IMR-90 (cell line): ENCODE results near the gene CHCHD2. TPM values are rescaled to one million over a fixed set of nuclear protein-coding genes. Genes with fewer than 3 reads are reported as not detected.

Experiments used
- ATAC-seq: fragments of 200-7000 bp; cut with Tn5 transposase; 2 replicates; pipeline ENCODE4 v1.9.1; 2020; ENCODE audit warnings: low read depth, mild to moderate bottlenecking, moderate library complexity
- BruUV-seq: library from RNA; stranded (reverse); fragments of 400-500 nt; replicated peaks from 2 replicates; lab custom pipeline; 2021; lab: Mats Ljungman, UMichigan
- CTCF ChIA-PET: fragments of 300-600 bp; formaldehyde crosslinking; extraction: SDS; loops from one replicate; lab custom pipeline; 2021; ENCODE audit warnings: antibody characterized with exemption; lab: Yijun Ruan, JAX
- POLR2A ChIA-PET: fragments of 300-600 bp; sonication (Branson Sonifier 250); formaldehyde crosslinking; loops from one replicate; lab custom pipeline; 2022; ENCODE audit warnings: antibody characterized with exemption; ENCODE audit not compliant: unreplicated experiment; lab: Charles Lee
- DNase-seq: peaks from one replicate; pipeline ENCODE4 v3.0.0; 2013
- H2AFZ ChIP-seq: replicated peaks from 2 replicates; pipeline ENCODE3; 2013; ENCODE audit warnings: low read length, mild to moderate bottlenecking; ENCODE audit not compliant: poor library complexity
- H2AK5ac ChIP-seq: 2 replicates; pipeline ENCODE4 v1.6.1; 2013; ENCODE audit warnings: low read depth, low read length, inconsistent platforms
- H2AK9ac ChIP-seq: replicated peaks from 2 replicates; pipeline ENCODE3; 2013; ENCODE audit warnings: mild to moderate bottlenecking, low read depth, low read length, moderate library complexity; ENCODE audit not compliant: poor library complexity
- H2BK120ac ChIP-seq: 2 replicates; pipeline ENCODE4 v1.6.1; 2013; ENCODE audit warnings: low read depth, low read length, inconsistent platforms
- H2BK15ac ChIP-seq: 3 replicates; pipeline ENCODE4 v1.6.1; 2013; ENCODE audit warnings: low read depth, low read length, inconsistent platforms
- H2BK20ac ChIP-seq: 2 replicates; pipeline ENCODE4 v1.6.1; 2013; ENCODE audit warnings: low read depth, mild to moderate bottlenecking, inconsistent platforms, low read length, moderate library complexity
- H2BK5ac ChIP-seq: 2 replicates; pipeline ENCODE4 v1.6.1; 2013; ENCODE audit warnings: mild to moderate bottlenecking, low read depth, low read length, inconsistent platforms; ENCODE audit not compliant: poor library complexity, severe bottlenecking
- H3K14ac ChIP-seq: replicated peaks from 2 replicates; pipeline ENCODE4 v1.6.1; 2013; ENCODE audit warnings: low read depth, low read length, inconsistent platforms
- H3K18ac ChIP-seq: 2 replicates; pipeline ENCODE4 v1.6.1; 2013; ENCODE audit warnings: low read depth, low read length, control low read depth
- H3K23ac ChIP-seq: 2 replicates; pipeline ENCODE4 v1.6.1; 2013; ENCODE audit warnings: low read depth, low read length, inconsistent platforms
- H3K27ac ChIP-seq: 2 replicates; pipeline ENCODE4 v1.5.1; 2013; ENCODE audit warnings: mild to moderate bottlenecking, control low read depth, low read length; ENCODE audit not compliant: insufficient read depth
- H3K27me3 ChIP-seq: 2 replicates; pipeline ENCODE4 v1.6.1; 2013; ENCODE audit warnings: low read length; ENCODE audit not compliant: control insufficient read depth, insufficient read depth
- H3K36me3 ChIP-seq: 2 replicates; pipeline ENCODE4 v1.6.1; 2013; ENCODE audit warnings: low read length, mixed read lengths; ENCODE audit not compliant: control insufficient read depth, insufficient read depth
- H3K4ac ChIP-seq: 2 replicates; pipeline ENCODE4 v1.6.1; 2013; ENCODE audit warnings: low read depth, low read length, inconsistent platforms
- H3K4me1 ChIP-seq: 2 replicates; pipeline ENCODE4 v1.6.1; 2013; ENCODE audit warnings: low read length, mixed read lengths; ENCODE audit not compliant: control insufficient read depth, insufficient read depth
- H3K4me2 ChIP-seq: 2 replicates; pipeline ENCODE4 v1.6.1; 2013; ENCODE audit warnings: low read depth, mild to moderate bottlenecking, control low read depth, low read length, moderate library complexity
- H3K4me3 ChIP-seq: 2 replicates; pipeline ENCODE4 v1.5.1; 2013; ENCODE audit warnings: low read depth, mild to moderate bottlenecking, control low read depth, low read length, moderate library complexity; ENCODE audit not compliant: insufficient read depth
- H3K56ac ChIP-seq: 2 replicates; pipeline ENCODE4 v1.6.1; 2013; ENCODE audit warnings: low read length, inconsistent platforms; ENCODE audit not compliant: insufficient read depth; ENCODE audit errors: extremely low read depth
- H3K79me1 ChIP-seq, 2 experiments: 2 replicates each; pipeline ENCODE4 v1.6.1; 2013; ENCODE audit warnings: low read length in 2 of 2, inconsistent platforms in 1 of 2, low read depth in 1 of 2
- H3K9ac ChIP-seq: 2 replicates; pipeline ENCODE4 v1.6.1; 2013; ENCODE audit warnings: low read depth, low read length, control low read depth
- H3K9me1 ChIP-seq: 2 replicates; pipeline ENCODE4 v1.6.1; 2013; ENCODE audit warnings: low read length, inconsistent platforms; ENCODE audit not compliant: insufficient read depth
- H3K9me3 ChIP-seq: 2 replicates; pipeline ENCODE4 v1.6.1; 2013; ENCODE audit warnings: low read length; ENCODE audit not compliant: control insufficient read depth, insufficient read depth
- H4K20me1 ChIP-seq: 2 replicates; pipeline ENCODE4 v1.6.1; 2013; ENCODE audit warnings: low read length, inconsistent platforms; ENCODE audit not compliant: insufficient read depth
- H4K5ac ChIP-seq: 2 replicates; pipeline ENCODE4 v1.6.1; 2013; ENCODE audit warnings: mild to moderate bottlenecking, low read depth, low read length, control low read depth
- H4K8ac ChIP-seq, 2 experiments: 2 replicates each; pipeline ENCODE4 v1.6.1; 2013; ENCODE audit warnings: low read depth in 2 of 2, low read length in 2 of 2, control low read depth in 1 of 2, inconsistent platforms in 1 of 2
- H4K91ac ChIP-seq: 2 replicates; pipeline ENCODE4 v1.6.1; 2013; ENCODE audit warnings: low read depth, low read length, inconsistent platforms; ENCODE audit not compliant: insufficient read depth
- FOS ChIP-seq: fragments of 150-350 bp; IDR thresholded peaks from 2 replicates; pipeline ENCODE4 v1.6.1; 2016; ENCODE audit warnings: low read depth, low read length
- MAFK ChIP-seq: IDR thresholded peaks from 2 replicates; pipeline ENCODE4 v1.6.1; 2012; ENCODE audit warnings: low read depth, low read length, improper control_type of control experiment
- POLR2A ChIP-seq: IDR thresholded peaks from 2 replicates; pipeline ENCODE4 v1.6.1; 2012; ENCODE audit warnings: mild to moderate bottlenecking, low read depth, low read length
- WGBS, 2 experiments: methylation state at CpG; one replicate each; pipeline versions ENCODE4 v1.1.5 to v1.1.7; 2013; ENCODE audit warnings: missing lambda C conversion rate in 2 of 2; ENCODE audit not compliant: insufficient read length in 1 of 2; ENCODE audit errors: extremely low coverage in 2 of 2; 5-methylcytosine and 5-hydroxymethylcytosine counted together
- dilution Hi-C: fragments of 300-500 bp; cut with HindIII; formaldehyde crosslinking; loops from one replicate; pipeline ENCODE4 v1.14.3; 2018; ENCODE audit warnings: low sequenced_read_pairs; ENCODE audit not compliant: unreplicated experiment
- in situ Hi-C: fragments of 300-500 bp; cut with MboI; formaldehyde crosslinking; loops from 3 replicates; pipeline ENCODE4 v1.14.3; 2019; ENCODE audit warnings: low sequenced_read_pairs, inconsistent platforms, mixed read lengths
- intact Hi-C: fragments of 100-400 bp; cut with micrococcal nuclease; formaldehyde crosslinking; loops from 2 replicates; pipeline ENCODE4 v1.10.0; 2022
- polyA plus RNA-seq, 3 experiments: library from polyadenylated mRNA; depleted of rRNA; stranded (reverse); fragments of >200 nt; gene quantifications; 2 replicates each; pipeline ENCODE4 v1.2.3, GENCODE V29; 2012; ENCODE audit warnings: low replicate concordance in 1 of 3
- total RNA-seq: library from RNA; depleted of rRNA; stranded (reverse); fragments of >200 nt; gene quantifications from 2 replicates; pipeline ENCODE4 v1.2.3, GENCODE V29; 2012

The CHCHD2 gene
- total and polyA plus RNA-seq, 2 of the 4 experiments (the other 2 are of a cell fraction), result 423 to 522 TPM

- H3K27me3 ChIP-seq, result no peaks in the 10 kb centered on the region
- H2AK5ac ChIP-seq, result no peak overlapping the region
- H2AK9ac ChIP-seq, result no peak overlapping the region
- H4K91ac ChIP-seq, result no peak overlapping the region
- H3K4me3 ChIP-seq, result no peak overlapping the region
- WGBS, 2 experiments, result 43% methylated on average over 1 of the region's 5 CpGs; no CpG with 5 or more reads in 1 of the 2 experiments
- no peak overlapping the region for H3K9ac ChIP-seq
- peaks cover 8% of the 10 kb centered on the region for H3K4me1 ChIP-seq
- peak overlapping the region; percentile 59 for H3K4me2 ChIP-seq
- no peak overlapping the region for H3K27ac ChIP-seq
- H4K5ac ChIP-seq, result no peak overlapping the region
- H3K4ac ChIP-seq, result no peak overlapping the region
- H3K56ac ChIP-seq, result no peak overlapping the region
- no peak overlapping the region for H2BK5ac ChIP-seq
- no peak overlapping the region for H2BK20ac ChIP-seq
- no peak overlapping the region for H4K8ac ChIP-seq
- H4K20me1 ChIP-seq, result peaks cover 5% of the 10 kb centered on the region; the same call in 1 of the 2 replicates
- BruUV-seq, result no TSS peak
- no peak overlapping the region for H3K14ac ChIP-seq
- peaks cover 0 to 4% of the 10 kb centered on the region in 2 experiments; a peak in 1 of 4 replicates for H3K79me1 ChIP-seq
- H3K9me1 ChIP-seq, result no peaks in the 10 kb centered on the region
- ChIA-PET CTCF (interaction anchor here (1.0 kb wide), 1 partner anchor 18 kb away, joined by 4 read pairs; no protein-coding TSS in a partner anchor), POLR2A (no interaction called here)
- no peak overlapping the region for H2AFZ ChIP-seq
- in situ Hi-C loops, result loop anchor here (25.0 kb wide), 2 partner anchors 810 to 1335 kb away; partner anchors contain the start of gene SEC61G
- H3K18ac ChIP-seq, result no peak overlapping the region
- DNase-seq, result peak; percentile 89
- H2BK120ac ChIP-seq, result no peak overlapping the region
- H3K36me3 ChIP-seq, result peaks cover 22% of the 10 kb centered on the region
- no peak for TF ChIP-seq POLR2A
- TF ChIP-seq FOS, result peak; percentile 37; the same call in 1 of the 2 replicates
- TF ChIP-seq MAFK, result no peak
- peak; percentile 42 for ATAC-seq
- no peak overlapping the region for H3K23ac ChIP-seq
- H3K9me3 ChIP-seq, result no peaks in the 10 kb centered on the region
- dilution Hi-C loops, result no loop called here
- intact Hi-C loops, result no loop called here
- H2BK15ac ChIP-seq, result no peak overlapping the region
Measured at GRCh38 chr7:56097700-56098099, 8.6 kb downstream of the CHCHD2 start.
